CD4-positive, alpha-beta T cell treated with Interleukin-17A for 1 hour (primary cell): ENCODE measurements around the gene CCSER1.
"Not testable (repeated sequence)": the region's sequence is repeated elsewhere in the genome, so short reads cannot be mapped to it uniquely, and the experiment has no call there.

ENCODE experiments used
- DNase-seq: peaks from one replicate; pipeline ENCODE4 v3.0.0-alpha.2; 2020

The CCSER1 gene

DNA sequence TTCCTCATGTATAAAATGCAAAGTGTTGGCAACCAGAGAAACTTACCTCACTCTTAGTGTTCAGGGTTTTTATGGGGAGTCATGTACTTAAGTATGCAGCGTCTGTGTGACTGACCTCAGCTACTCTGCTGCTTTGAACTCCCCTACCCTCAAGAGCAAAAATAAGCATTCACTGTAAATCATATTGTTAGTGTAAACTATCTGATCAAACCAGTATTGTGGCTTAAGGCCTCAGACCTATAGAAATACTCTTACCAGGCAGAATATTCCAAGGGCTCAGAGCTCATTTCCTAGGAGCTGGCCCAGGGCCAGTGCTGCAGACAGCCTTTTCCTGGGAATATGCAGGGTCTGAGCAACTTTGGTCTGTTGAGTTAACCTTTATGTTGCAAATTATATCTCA, 453.1 kb downstream of the CCSER1 start:
- no peak for DNase-seq

DNA sequence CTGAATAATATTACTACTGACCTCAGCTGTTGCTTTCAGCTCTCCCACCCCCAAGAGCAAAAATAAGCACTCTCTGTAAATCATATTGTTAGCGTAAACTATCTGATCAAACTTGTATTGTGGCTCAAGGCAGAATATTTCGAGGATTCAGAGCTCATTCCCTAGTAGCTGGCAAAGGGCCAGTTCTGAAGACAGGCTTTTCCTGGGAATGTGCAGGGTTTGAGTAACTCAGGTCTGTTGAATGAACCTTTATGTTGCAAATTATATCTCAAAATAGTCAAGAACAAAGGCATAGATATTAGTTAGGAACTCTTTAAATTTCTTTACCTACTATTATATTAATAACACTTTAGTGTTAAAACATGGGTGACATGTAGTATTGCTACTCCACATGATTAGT, 454.9 kb downstream of the CCSER1 start:
- DNase-seq: no peak

DNA sequence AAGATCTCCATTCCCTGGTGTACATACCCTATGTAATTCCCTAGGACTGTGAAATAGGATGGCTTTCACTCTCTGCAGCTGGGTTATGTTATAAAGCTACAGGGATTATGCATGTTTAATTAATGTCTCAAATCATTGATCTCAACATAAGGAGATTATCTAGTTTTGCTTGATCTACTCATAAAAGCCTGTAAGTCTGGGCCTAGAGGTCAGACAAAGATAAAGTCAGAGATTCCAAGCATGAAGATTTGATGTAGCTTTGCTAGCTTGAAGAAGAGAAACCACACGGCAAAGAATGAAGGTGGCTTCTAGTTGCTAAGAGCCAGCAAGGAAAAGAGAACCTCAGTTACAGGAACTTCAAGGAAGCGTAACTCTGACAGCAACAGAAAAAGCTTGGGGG, 456.9 kb downstream of the CCSER1 start:
- DNase-seq: no peak

DNA sequence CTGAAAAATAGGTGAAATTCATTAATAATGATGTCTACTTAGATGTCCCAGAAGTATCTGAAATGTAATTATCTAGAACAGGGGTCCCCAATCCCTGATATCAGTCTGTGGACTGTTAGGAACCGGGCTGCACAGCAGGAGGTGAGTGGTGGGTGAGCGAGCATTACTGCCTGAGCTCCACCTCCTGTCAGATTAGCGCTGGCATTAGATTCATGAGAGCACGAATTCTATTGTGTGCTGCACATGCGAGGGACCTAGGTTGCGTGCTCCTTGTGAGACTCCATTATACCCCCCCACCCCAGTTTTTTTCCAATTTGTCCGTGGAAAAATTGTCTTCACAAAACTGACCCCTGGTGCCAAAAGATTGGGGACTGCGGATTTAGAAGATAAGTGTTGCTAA, 458.8 kb downstream of the CCSER1 start:
- DNase-seq: no peak

DNA sequence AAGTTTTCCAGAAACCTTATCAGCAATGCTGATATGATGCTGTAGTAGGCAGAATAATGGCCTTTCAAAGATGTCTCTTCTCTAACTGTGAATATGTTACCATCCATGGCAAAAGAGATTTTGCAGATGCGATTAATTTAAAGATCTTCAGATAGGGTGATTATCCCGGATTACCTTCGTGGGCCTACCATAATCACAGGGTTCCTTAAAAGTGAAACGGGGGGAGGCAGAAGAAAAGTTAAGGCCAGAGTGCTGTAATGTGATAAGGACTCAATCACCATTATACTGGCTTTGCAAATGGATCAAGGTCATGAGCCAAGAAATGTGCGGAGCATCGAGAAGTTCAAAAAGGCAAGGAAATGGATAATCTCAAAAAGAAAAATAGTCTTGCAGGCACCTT, 459.6 kb downstream of the CCSER1 start:
- DNase-seq: no peak

DNA sequence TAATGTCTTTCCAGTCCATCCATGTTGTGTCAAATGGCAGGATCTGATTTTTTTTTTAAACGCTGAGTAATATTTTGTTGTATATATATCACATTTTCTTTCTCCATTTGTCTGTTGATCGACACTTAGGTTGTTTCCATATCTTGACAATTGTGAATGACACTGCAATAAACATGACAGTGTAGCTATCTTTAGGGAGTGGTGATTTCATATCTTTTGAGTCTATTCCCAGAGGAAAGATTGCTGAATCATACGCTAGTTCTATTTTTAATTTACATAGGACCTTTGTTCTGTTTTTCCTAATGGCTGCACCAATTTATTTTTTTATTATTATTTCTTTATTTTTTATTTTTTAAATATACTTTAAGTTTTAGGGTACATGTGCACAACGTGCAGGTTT, 470.7 kb downstream of the CCSER1 start:
- DNase-seq: no peak

DNA sequence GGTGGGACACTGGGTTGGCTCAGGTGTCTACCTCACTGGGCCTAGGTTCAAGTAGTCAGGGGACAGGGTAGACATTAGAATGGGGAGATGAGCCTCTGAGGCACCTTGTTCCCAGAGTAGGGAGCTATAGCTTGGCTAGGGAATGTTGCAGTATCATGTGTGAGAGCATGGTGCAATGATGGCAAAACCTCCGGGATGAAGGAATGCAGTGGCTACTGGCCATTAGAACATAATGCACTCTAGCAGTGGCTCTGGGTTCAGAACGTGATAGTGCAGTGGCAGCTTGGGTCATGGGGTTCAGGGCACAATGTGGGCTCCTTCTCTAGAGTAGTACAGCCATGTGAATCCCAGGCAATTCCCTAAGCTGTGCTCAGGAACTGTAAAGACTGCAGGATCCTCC, 471.5 kb downstream of the CCSER1 start:
- DNase-seq: no peak

DNA sequence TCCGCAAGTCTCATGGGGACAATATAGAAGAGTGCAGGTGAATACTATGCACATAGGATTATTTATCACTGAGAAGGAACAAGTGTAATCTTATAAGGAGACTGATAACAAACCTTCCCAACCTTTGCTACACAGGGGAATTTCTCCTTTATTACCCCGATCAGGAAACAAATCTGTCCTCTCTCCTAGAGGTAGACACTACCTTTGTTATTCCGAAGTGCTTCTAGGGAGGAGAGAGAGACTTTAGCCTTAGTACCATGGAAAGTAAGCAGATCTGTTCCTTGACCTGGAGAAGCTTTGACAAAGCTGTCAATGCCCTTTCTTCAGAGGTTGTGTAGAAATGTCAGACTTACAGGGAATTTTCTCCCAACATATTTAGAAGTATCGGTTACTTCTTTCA, 475.5 kb downstream of the CCSER1 start:
- no peak for DNase-seq

DNA sequence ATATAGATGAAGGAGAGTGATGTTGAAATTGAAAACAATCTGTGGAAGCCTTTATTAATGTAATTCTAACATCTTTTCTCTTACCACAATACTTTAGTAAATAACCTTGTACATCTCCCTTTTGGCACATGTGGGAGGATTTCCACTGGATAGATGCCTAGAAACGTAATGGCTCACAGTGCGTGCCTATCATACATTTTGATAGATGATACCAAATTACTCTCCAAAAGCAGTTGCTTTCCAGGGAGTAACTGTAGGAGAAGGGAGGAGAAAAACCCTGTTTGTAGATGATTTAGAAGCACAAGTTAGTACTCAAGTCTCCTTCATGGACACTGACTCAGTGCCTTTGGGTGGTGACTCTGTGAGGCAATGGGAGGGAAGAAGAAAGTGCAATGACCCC, 476.3 kb downstream of the CCSER1 start:
- DNase-seq: no peak

DNA sequence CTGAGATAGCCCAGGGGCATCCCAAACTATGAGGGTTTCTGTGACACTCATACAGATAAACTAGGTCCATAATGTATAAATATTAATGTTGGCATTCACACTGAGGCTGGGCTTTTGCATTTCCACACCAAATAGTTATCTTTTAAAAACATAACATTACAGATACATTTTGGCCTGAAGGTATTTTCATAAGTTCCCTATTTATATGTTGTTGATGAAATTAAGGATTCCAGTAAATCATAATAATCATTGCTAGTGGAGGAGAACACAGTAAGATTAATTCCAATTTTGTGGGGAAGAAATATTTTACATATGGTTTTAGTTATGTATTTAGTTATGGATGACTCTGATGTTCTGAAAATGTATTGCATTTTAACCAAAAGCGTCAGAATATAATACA, 479.6 kb downstream of the CCSER1 start:
- DNase-seq: no peak

DNA sequence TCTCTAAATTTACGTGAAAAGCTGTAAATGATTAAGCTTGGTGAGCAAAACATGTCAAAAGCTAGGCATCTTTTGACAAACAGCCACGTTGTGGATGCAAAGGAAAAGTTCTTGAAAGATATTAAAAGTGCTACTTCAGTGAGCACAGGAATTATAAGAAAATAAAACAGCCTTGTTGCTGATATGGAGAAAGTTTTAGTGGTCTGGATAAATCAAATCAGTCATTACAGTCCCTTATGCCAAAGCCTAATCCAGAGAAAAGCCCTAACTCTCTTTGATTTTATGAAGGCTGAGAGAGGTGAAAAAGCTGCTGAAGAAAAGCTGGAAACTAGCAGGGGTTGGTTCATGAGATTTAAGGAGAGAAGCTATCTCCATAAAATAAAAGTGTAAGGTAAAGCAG, 487.2 kb downstream of the CCSER1 start:
- no peak for DNase-seq

DNA sequence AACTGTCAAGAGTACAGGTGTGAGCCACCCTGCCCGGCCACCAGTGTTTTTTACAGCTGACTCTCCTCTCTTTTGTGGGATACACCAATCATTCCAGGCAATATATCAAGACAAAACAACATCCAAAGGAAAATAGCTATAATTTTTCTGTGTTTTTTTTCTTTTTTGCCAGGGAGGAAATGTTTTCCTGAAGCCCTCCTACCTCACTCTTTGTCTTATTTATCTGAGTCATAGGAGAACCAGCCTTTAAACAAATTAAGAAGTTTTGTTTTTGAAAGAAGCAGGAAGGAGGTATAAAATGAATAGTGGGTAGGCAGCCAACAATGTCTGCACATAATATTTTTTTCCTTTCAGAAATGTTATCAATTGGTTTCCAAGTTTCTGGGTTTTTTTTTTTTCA, 493.9 kb downstream of the CCSER1 start:
- no peak for DNase-seq

DNA sequence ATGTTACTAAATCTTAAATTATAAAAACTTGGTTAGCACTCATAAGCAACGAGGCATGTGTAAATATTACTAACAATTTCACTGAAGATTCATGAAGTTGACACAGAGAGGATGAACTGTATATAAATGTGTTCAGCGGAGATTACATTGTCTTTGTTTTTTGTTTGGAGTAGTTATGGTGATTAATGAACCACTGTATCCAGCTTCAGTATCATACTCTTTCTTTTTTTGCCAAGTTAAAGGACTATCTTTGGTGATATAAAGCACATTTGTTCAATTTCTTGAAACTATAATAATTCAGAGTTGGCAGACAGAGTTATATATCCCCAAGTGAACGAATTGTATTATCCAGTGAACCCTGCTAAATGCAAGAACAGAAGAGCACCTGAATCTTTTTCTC, 497.6 kb downstream of the CCSER1 start:
- no peak for DNase-seq

DNA sequence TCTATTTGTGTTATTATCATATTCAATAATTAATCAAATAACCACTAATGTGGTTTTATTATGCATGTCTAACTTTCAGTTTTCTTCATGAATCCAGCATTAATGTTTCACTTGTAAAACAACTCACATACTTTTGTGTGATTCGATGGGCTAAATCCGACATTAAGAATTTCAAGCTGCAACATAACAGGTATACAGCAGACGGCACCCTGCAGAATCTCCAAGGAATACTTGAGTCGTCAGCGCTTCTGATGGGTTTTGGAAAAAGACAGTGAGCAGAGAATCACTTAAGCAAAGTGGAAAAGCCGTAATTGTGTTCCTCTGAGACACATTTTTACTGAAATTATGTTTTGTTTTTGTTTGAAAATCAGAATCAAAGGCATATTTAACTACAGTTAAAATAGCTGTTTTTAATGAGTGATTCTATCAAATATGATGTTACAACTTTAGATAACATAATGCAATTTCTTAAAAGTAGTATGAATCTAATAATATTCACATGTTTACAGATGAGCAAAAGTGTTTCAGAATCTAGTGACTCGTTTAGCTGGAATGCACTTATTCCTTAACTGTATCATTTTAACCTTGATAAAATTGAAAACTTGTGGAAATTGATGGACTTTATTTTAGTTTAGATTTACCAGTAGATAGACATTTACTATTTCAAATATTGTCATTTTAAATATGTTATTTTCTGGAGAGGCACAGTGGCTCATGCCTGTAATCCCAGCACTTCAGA, 514.8 kb downstream of the CCSER1 start:
- DNase-seq: no peak

DNA sequence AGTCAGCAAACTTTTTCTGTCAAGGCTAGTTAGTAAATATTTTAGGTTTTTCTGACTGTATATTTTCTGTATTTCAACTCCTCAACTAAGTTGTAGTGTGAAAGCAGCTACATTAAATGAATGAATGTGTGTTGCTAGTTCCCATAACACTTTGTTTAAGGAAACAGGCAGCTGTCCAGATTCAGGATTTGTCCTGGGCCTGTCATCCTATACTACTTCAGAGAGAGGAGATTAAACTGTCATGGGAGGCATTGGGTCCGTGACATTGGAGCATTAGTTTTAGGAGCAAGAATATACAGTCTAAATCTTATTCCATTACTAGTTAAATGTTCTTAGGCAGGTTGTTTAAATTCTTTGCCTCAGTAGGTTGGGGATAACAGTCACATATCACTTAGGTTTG, 516.0 kb downstream of the CCSER1 start:
- DNase-seq: no peak

DNA sequence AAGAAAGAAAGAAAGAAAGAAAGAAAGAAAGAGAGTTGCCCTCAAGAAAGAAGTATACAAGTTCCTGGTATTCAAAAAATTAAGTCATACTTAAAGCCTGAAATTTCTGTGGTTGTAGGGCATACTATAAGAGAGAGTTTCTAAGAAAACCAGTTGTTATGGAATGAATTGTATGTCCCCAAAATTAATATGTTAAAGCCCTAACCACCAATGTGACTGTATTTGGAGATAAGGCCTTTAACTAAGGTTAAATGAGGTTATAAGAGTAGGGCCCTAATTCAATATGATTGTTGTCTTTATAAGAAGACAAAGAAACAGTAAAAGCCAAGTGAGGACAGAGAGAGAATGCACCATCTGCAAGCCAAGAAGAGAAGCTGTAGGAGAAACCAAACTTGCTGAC, 521.1 kb downstream of the CCSER1 start:
- DNase-seq: no peak

DNA sequence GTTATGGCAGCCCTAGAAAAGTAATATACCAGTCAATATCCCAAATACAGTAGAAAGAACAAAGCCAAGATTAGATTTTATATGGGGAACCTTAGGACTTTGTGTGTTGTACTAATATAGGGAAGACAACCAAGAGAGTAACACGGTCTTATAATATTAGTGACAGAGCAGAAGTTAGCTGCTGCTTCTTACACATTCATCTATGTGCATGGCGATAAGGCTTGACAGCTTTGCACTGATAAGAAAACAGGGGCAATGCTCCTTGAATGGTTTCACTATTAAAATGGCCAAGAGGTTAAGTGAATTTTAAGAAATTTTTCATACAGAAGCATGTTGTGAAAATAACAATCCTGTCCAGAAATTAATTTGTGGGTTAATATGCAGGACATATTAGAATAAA, 521.6 kb downstream of the CCSER1 start:
- no peak for DNase-seq

DNA sequence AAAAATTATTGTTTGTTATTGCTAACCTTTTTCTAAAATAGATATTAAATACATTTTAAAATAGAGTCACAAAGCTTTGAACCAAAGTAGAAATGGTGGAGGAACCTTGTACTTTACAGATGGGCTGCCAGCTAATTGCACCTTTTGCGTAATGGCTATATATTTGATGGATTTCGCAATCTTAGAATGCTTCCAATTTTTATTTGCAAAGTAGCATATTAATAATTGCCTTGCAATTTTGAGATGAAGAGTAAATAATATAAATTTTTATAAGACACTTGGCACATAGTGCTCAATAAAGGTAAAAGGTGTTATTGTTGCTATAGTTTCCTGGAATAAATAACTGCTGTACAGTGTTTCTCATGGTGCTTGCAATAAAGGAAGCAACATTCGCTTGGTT, 533.5 kb downstream of the CCSER1 start:
- DNase-seq: no peak

DNA sequence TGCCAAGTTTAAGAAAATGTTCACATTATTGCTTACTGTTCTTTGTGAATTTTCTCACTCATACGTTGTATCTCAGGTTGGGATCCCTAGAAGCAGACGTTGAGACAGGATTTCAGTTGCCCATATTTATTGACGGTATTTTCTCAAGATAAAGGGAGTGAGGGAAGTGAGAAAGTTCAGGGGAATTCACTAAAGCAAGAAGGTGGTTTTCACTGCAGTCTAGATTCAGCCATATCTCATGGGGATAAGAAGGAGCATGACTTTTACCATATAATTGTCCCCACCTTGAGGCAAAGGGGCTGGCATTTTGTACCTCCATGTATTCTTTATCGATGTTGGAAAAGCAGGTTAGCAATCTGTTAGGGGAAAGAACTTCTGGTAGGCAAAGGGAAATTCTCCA, 543.0 kb downstream of the CCSER1 start:
- no peak for DNase-seq

DNA sequence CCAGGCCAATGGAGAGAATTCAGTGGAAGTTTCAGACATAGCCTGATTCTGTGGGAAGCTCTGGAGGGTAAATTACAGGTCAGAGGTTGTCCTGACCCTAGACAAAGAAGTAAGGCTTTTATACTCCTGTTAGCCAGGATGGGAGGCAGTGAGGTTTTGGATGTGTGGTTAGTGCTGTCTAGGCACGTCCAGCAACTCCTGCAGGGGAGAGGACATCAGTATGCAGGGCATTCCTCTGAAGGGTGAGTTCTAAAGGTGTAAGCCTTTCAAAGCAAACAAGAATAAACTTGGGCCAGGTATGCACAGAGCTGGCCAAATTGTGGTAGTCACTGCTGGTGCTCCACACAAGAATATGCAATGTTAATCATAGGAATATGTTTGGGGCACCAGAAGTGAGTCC, 562.5 kb downstream of the CCSER1 start:
- no peak for DNase-seq

DNA sequence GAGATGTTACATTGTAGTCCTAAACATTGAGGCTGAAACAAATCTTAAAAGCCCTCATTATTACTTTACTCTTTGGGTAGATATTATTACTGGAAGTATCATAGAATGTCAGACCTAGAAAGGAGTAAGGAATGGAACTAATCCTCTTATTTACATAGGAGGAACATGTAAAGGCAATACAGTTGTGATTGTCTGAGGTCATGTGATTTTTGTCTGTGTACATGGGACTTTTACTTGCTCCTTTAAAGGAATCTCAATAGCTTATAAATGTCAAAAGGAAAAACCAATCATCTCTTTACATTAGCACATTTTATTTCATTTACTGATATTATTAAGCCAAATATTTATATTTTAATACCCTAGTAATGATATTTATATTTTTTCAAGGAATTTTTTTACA, 568.2 kb downstream of the CCSER1 start:
- DNase-seq: no peak

DNA sequence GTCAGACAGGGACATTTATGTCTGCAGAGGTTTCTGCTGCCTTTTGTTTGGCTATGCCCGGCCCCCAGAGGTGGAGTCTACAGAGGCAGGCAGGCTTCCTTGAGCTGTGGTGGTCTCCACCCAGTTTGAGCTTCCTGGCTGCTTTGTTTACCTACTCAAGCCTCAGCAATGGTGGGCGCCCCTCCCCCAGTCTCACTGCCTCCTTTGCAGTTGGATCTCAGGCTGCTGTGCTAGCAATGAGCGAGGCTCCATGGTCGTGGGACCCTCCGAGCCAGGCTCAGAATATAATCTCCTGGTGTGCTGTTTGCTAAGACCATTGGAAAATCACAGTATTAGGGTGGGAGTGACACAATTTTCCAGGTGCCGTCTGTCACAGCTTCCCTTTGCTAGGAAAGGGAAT, 578.3 kb downstream of the CCSER1 start:
- not testable (repeated sequence) for DNase-seq

DNA sequence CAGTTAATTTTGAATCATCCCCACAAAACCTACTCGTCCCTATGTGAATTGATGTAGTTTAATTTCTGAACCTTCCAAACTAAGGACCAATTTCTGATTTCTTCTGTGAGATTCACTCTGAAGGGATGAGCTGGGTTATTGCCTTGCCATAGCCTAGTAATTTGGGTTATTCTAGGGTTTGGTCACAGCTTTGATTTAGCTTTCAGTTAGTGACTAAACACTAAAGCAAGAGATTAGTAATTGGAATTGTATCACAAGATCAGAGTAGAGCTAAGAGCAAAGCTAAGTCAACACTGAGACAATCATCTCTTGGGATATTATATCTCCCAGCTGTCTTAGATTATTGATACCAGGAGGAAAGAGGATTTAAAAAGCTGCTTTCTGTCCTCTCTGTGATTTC, 588.0 kb downstream of the CCSER1 start:
- DNase-seq: no peak

DNA sequence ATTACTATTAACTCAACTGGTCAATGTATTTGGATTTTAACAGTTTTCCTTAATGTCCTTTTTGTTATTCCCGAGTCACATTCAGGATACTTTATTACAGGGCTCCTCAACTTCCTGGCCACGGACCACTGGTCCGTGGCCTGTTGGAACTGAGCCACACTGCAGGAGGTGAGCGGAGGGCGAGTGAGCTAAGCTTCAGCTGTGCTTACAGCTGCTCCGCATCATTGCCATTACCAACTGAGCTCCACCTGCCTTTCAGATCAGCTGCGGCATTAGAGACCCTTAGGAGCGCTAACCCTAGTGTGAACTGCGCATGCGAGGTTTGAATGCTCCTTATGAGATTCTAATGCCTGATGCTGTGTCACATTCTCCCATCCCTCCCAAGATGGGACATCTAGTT, 591.7 kb downstream of the CCSER1 start:
- DNase-seq: no peak

DNA sequence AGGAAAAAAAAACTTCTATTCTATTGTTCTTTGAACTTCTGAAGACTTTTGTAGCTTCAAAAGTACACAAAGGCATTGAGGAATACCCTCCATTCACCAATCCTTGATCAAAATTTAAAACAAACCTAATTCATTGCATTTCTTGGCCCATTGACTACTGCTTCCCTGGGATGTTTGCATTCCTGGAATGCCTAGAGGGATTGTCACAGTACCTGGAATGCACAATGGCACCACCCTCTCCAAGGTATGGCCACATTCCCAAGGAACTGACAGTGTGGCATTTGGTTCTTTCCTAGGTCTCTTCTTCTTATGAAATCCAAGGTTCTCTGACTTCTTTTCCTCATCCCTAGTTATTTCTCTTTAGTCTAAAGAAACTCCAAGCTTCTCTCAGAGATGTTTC, 600.7 kb downstream of the CCSER1 start:
- no peak for DNase-seq

DNA sequence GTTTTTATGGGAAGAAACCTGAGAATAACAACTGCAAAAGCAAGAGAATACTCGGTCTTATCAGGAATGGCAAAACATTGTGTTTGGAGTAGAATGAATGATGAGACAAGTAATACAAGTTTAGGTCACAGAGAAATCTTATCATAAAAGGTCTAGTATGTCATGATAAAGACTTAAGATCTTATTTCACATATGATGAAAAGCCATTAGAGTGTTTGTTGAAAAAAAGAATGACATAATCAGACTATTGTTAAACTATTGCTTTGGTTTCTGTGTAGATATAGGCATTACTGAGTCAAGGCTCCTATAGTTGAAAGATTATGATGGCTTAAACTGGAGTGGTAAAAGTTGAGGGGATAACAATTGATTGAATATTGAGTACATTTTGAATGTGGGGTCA, 603.6 kb downstream of the CCSER1 start:
- no peak for DNase-seq
